Activated CD4-positive, alpha-beta memory T cell treated with anti-CD3 and anti-CD28 coated beads, Interleukin-2, amount 10 ng/mL, durations not matched to agents 7 days and 5 days (primary cell): ENCODE data around the gene SFXN5. TPM values are rescaled to one million over a fixed set of nuclear protein-coding genes. Genes with fewer than 3 reads are reported as not detected.

ENCODE experiments used
- CTCF ChIA-PET: fragments of 350-600 bp; sonication (Branson Sonifier 250); formaldehyde crosslinking; loops from one replicate; lab custom pipeline; 2021; ENCODE audit warnings: antibody characterized with exemption, inconsistent platforms; lab: Charles Lee
- POLR2A ChIA-PET: fragments of 350-600 bp; sonication (Branson Sonifier 250); formaldehyde crosslinking; loops from one replicate; lab custom pipeline; 2021; ENCODE audit warnings: antibody characterized with exemption; lab: Charles Lee
- DNase-seq: peaks from one replicate; pipeline ENCODE4 v3.0.0-alpha.2; 2020
- H3K27ac Mint-ChIP-seq: one replicate; pipeline ENCODE4 v1.8.0; 2021; ENCODE audit warnings: mild to moderate bottlenecking, mixed read lengths
- H3K27me3 Mint-ChIP-seq: one replicate; pipeline ENCODE4 v1.8.0; 2021; ENCODE audit warnings: mixed read lengths
- H3K36me3 Mint-ChIP-seq: one replicate; pipeline ENCODE4 v1.8.0; 2021; ENCODE audit warnings: low read depth, mixed read lengths
- H3K4me1 Mint-ChIP-seq: one replicate; pipeline ENCODE4 v1.8.0; 2021; ENCODE audit warnings: mixed read lengths
- H3K4me3 Mint-ChIP-seq: one replicate; pipeline ENCODE4 v1.8.0; 2021; ENCODE audit warnings: mild to moderate bottlenecking, mixed read lengths
- H3K9me3 Mint-ChIP-seq: one replicate; pipeline ENCODE4 v1.8.0; 2021; ENCODE audit warnings: mixed read lengths
- total RNA-seq, 2 experiments: library from RNA; stranded (reverse); gene quantifications; one replicate each; pipeline ENCODE4 v1.2.3, GENCODE V29; 2021

Gene SFXN5
- total RNA-seq, 2 experiments from 2014 or later: 4.3 to 6.1 TPM

- Mint-ChIP-seq H3K27ac (no peak overlapping the region), H3K27me3 (no peaks in the 10 kb centered on the region), H3K36me3 (no peaks in the 10 kb centered on the region), H3K4me3 (no peak overlapping the region), H3K4me1 (no peaks in the 10 kb centered on the region), H3K9me3 (no peaks in the 10 kb centered on the region)
- ChIA-PET POLR2A (no interaction called here), CTCF (interaction anchor here (3.6 to 6.4 kb wide), 2 partner anchors 95 to 130 kb away, joined by 17 to 41 read pairs; no protein-coding TSS in a partner anchor)
- DNase-seq: no peak
Observed at GRCh38 chr2:73082523-73083410, 11.3 kb upstream of the SFXN5 start.

GRCh38 chr2:73081181-73081671 lies 9.7 kb upstream of the SFXN5 start:
- Mint-ChIP-seq H3K27ac (no peak overlapping the region), H3K9me3 (no peaks in the 10 kb centered on the region), H3K27me3 (no peaks in the 10 kb centered on the region), H3K36me3 (no peaks in the 10 kb centered on the region), H3K4me3 (no peak overlapping the region), H3K4me1 (no peaks in the 10 kb centered on the region)
- POLR2A ChIA-PET: no interaction called here
- CTCF ChIA-PET: no interaction called here
- DNase-seq: no peak

GRCh38 chr2:73080321-73081131 lies 9.0 kb upstream of the SFXN5 start:
- no peak for DNase-seq
- no peaks in the 10 kb centered on the region for H3K9me3 Mint-ChIP-seq
- H3K4me3 Mint-ChIP-seq: no peak overlapping the region
- CTCF ChIA-PET: no interaction called here
- H3K27ac Mint-ChIP-seq: no peak overlapping the region
- POLR2A ChIA-PET: no interaction called here
- H3K27me3 Mint-ChIP-seq: no peaks in the 10 kb centered on the region
- no peaks in the 10 kb centered on the region for H3K4me1 Mint-ChIP-seq
- no peaks in the 10 kb centered on the region for H3K36me3 Mint-ChIP-seq

- Mint-ChIP-seq H3K9me3 (no peaks in the 10 kb centered on the region), H3K27ac (no peak overlapping the region), H3K4me3 (no peak overlapping the region), H3K36me3 (no peaks in the 10 kb centered on the region), H3K27me3 (no peaks in the 10 kb centered on the region), H3K4me1 (no peaks in the 10 kb centered on the region)
- ChIA-PET CTCF (no interaction called here), POLR2A (no interaction called here)
- no peak for DNase-seq
Observed at GRCh38 chr2:73079636-73080035, 8.1 kb upstream of the SFXN5 start.

- DNase-seq: no peak
- ChIA-PET POLR2A (no interaction called here), CTCF (no interaction called here)
- H3K27me3 Mint-ChIP-seq: no peaks in the 10 kb centered on the region
- H3K27ac Mint-ChIP-seq: no peak overlapping the region
- no peak overlapping the region for H3K4me3 Mint-ChIP-seq
- H3K4me1 Mint-ChIP-seq: no peaks in the 10 kb centered on the region
- H3K9me3 Mint-ChIP-seq: no peaks in the 10 kb centered on the region
- no peaks in the 10 kb centered on the region for H3K36me3 Mint-ChIP-seq
Observed at GRCh38 chr2:73078457-73079411, 7.2 kb upstream of the SFXN5 start.

GRCh38 chr2:73077424-73077795 lies 5.9 kb upstream of the SFXN5 start:
- H3K27ac Mint-ChIP-seq: no peak overlapping the region
- no peak for DNase-seq
- H3K9me3 Mint-ChIP-seq: no peaks in the 10 kb centered on the region
- CTCF ChIA-PET: no interaction called here
- POLR2A ChIA-PET: no interaction called here
- no peak overlapping the region for H3K4me3 Mint-ChIP-seq
- H3K4me1 Mint-ChIP-seq: no peaks in the 10 kb centered on the region
- no peaks in the 10 kb centered on the region for H3K36me3 Mint-ChIP-seq
- H3K27me3 Mint-ChIP-seq: no peaks in the 10 kb centered on the region

GRCh38 chr2:73076701-73077423 lies 5.3 kb upstream of the SFXN5 start:
- ChIA-PET POLR2A (no interaction called here), CTCF (no interaction called here)
- Mint-ChIP-seq H3K9me3 (no peaks in the 10 kb centered on the region), H3K4me1 (peaks cover 5% of the 10 kb centered on the region), H3K36me3 (no peaks in the 10 kb centered on the region), H3K27ac (no peak overlapping the region), H3K4me3 (no peak overlapping the region), H3K27me3 (no peaks in the 10 kb centered on the region)
- DNase-seq: no peak

GRCh38 chr2:73075477-73076373 lies 4.2 kb upstream of the SFXN5 start:
- ChIA-PET POLR2A (no interaction called here), CTCF (no interaction called here)
- H3K9me3 Mint-ChIP-seq: no peaks in the 10 kb centered on the region
- H3K36me3 Mint-ChIP-seq: no peaks in the 10 kb centered on the region
- H3K27ac Mint-ChIP-seq: no peak overlapping the region
- DNase-seq: no peak
- H3K4me1 Mint-ChIP-seq: peaks cover 7% of the 10 kb centered on the region
- no peak overlapping the region for H3K4me3 Mint-ChIP-seq
- H3K27me3 Mint-ChIP-seq: no peaks in the 10 kb centered on the region

GRCh38 chr2:73074110-73075069 lies 2.9 kb upstream of the SFXN5 start:
- POLR2A ChIA-PET: no interaction called here
- no peak overlapping the region for H3K27ac Mint-ChIP-seq
- no peaks in the 10 kb centered on the region for H3K36me3 Mint-ChIP-seq
- peaks cover 15% of the 10 kb centered on the region for H3K4me1 Mint-ChIP-seq
- no peak for DNase-seq
- CTCF ChIA-PET: interaction anchor here (1.1 kb wide), 1 partner anchor 138 kb away, joined by 4 read pairs; no protein-coding TSS in a partner anchor
- H3K27me3 Mint-ChIP-seq: peaks cover 3% of the 10 kb centered on the region
- H3K9me3 Mint-ChIP-seq: no peaks in the 10 kb centered on the region
- no peak overlapping the region for H3K4me3 Mint-ChIP-seq

- H3K36me3 Mint-ChIP-seq: no peaks in the 10 kb centered on the region
- DNase-seq: no peak
- ChIA-PET POLR2A (no interaction called here), CTCF (no interaction called here)
- peak overlapping the region; percentile 79 for H3K4me3 Mint-ChIP-seq
- no peaks in the 10 kb centered on the region for H3K9me3 Mint-ChIP-seq
- peaks cover 3% of the 10 kb centered on the region for H3K27me3 Mint-ChIP-seq
- peak overlapping the region; percentile 23 for H3K27ac Mint-ChIP-seq
- peaks cover 21% of the 10 kb centered on the region for H3K4me1 Mint-ChIP-seq
Observed at GRCh38 chr2:73072416-73072815, 904 bp upstream of the SFXN5 start.

- H3K9me3 Mint-ChIP-seq: no peaks in the 10 kb centered on the region
- DNase-seq: no peak
- H3K36me3 Mint-ChIP-seq: no peaks in the 10 kb centered on the region
- H3K27ac Mint-ChIP-seq: peak overlapping the region; percentile 23
- CTCF ChIA-PET: no interaction called here
- H3K4me3 Mint-ChIP-seq: peak overlapping the region; percentile 79
- peaks cover 3% of the 10 kb centered on the region for H3K27me3 Mint-ChIP-seq
- POLR2A ChIA-PET: interaction anchor here (1.0 to 2.0 kb wide), 4 partner anchors 40 to 163 kb away, joined by 4 to 7 read pairs (median 5); partner anchors contain the start of gene RAB11FIP5
- peaks cover 21% of the 10 kb centered on the region for H3K4me1 Mint-ChIP-seq
Observed at GRCh38 chr2:73072129-73072395, 550 bp upstream of the SFXN5 start.
